ENCODE results near the gene FAM219A.
"Not testable (repeated sequence)": the region's sequence is repeated elsewhere in the genome, so short reads cannot be mapped to it uniquely, and the experiment has no call there.

Gene FAM219A

GRCh38 chr9:34451545-34451944, 6.8 kb downstream of the FAM219A start:
- TF ChIP-seq JUND (IDR thresholded peaks at IDR 0.05; ENCODE audit: low read depth): no peak
- no peak for DNase-seq (ENCODE audit: low read depth in 1 of 2, low spot score in 1 of 2)
- in situ Hi-C loops (cut with HindIII; ENCODE audit: low pct_unique_long_range_greater_than_20kb, low sequenced_read_pairs): no loop called here

GRCh38 chr9:34451135-34451534, 7.2 kb downstream of the FAM219A start:
- DNase-seq (ENCODE audit: low read depth in 1 of 2, low spot score in 1 of 2): peak in 1 of 2 experiments; percentile 33
- TF ChIP-seq JUND (IDR thresholded peaks at IDR 0.05; ENCODE audit: low read depth): no peak
- in situ Hi-C loops (cut with HindIII; ENCODE audit: low pct_unique_long_range_greater_than_20kb, low sequenced_read_pairs): no loop called here

GRCh38 chr9:34450644-34451043, 7.7 kb downstream of the FAM219A start:
- DNase-seq (ENCODE audit: low read depth in 1 of 2, low spot score in 1 of 2): no peak
- in situ Hi-C loops (cut with HindIII; ENCODE audit: low pct_unique_long_range_greater_than_20kb, low sequenced_read_pairs): no loop called here
- TF ChIP-seq JUND (IDR thresholded peaks at IDR 0.05; ENCODE audit: low read depth): no peak

- no peak for DNase-seq (ENCODE audit: low read depth in 1 of 2, low spot score in 1 of 2)
- TF ChIP-seq JUND (IDR thresholded peaks at IDR 0.05; ENCODE audit: low read depth): no peak
- in situ Hi-C loops (cut with HindIII; ENCODE audit: low pct_unique_long_range_greater_than_20kb, low sequenced_read_pairs): no loop called here
Measured at GRCh38 chr9:34446951-34447350, 11.4 kb downstream of the FAM219A start.

DNA sequence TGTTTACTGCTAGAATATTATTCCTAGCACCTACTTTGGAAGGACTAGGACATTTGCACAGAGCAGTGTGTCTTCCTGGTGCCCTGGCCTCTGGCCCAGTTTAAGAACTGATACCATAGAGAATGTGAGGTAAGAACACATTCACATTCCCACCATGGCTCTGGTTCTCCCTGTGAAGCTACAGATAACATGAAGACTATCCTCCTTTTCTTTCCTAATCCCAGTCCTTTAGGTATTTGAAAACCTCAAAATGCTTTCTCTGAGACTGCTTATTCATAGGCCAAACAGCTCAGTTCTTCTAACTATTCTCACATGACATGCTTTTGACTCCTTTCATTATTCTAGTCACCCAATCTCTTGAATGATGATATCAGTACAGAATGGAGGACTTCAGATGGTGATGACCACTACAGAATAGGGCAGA, 11.9 kb downstream of the FAM219A start:
- TF ChIP-seq JUND (IDR thresholded peaks at IDR 0.05; ENCODE audit: low read depth): no peak
- in situ Hi-C loops (cut with HindIII; ENCODE audit: low pct_unique_long_range_greater_than_20kb, low sequenced_read_pairs): no loop called here

GRCh38 chr9:34443976-34444375, 14.4 kb downstream of the FAM219A start:
- DNase-seq (ENCODE audit: low read depth in 1 of 2, low spot score in 1 of 2): no peak
- TF ChIP-seq JUND (IDR thresholded peaks at IDR 0.05; ENCODE audit: low read depth): no peak
- in situ Hi-C loops (cut with HindIII; ENCODE audit: low pct_unique_long_range_greater_than_20kb, low sequenced_read_pairs): no loop called here

More for the DNA sequence above, 11.9 kb downstream of the FAM219A start:
- DNase-seq (ENCODE audit: low read depth in 1 of 2, low spot score in 1 of 2): no peak

- no peak for DNase-seq (ENCODE audit: low read depth in 1 of 2, low spot score in 1 of 2)
- in situ Hi-C loops (cut with HindIII; ENCODE audit: low pct_unique_long_range_greater_than_20kb, low sequenced_read_pairs): no loop called here
- no peak for TF ChIP-seq JUND (IDR thresholded peaks at IDR 0.05; ENCODE audit: low read depth)
Measured at GRCh38 chr9:34443533-34443932, 14.8 kb downstream of the FAM219A start.

- DNase-seq (ENCODE audit: low read depth in 1 of 2, low spot score in 1 of 2): no peak
- TF ChIP-seq JUND (IDR thresholded peaks at IDR 0.05; ENCODE audit: low read depth): no peak
- in situ Hi-C loops (cut with HindIII; ENCODE audit: low pct_unique_long_range_greater_than_20kb, low sequenced_read_pairs): no loop called here
Measured at GRCh38 chr9:34442770-34443169, 15.6 kb downstream of the FAM219A start.

GRCh38 chr9:34440017-34440416, 18.4 kb downstream of the FAM219A start:
- no peak for DNase-seq (ENCODE audit: low read depth in 1 of 2, low spot score in 1 of 2)
- TF ChIP-seq JUND (IDR thresholded peaks at IDR 0.05; ENCODE audit: low read depth): no peak
- in situ Hi-C loops (cut with HindIII; ENCODE audit: low pct_unique_long_range_greater_than_20kb, low sequenced_read_pairs): no loop called here

DNA sequence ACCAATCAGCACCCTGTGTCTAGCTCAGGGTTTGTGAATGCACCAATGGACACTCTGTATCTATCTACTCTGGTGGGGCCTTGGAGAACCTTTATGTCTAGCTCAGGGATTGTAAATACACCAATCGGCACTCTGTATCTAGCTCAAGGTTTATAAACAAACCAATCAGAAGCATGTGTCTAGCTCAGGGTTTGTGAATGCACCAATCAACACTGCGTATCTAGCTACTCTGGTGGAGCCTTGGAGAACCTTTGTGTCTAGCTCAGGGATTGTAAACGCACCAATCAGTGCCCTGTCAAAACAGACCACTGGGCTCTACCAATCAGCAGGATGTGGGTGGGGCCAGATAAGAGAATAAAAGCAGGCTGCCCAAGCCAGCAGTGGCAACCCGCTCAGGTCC, 19.9 kb downstream of the FAM219A start:
- DNase-seq (ENCODE audit: low read depth in 1 of 2, low spot score in 1 of 2); in situ Hi-C loops (cut with HindIII; ENCODE audit: low pct_unique_long_range_greater_than_20kb, low sequenced_read_pairs): not testable (repeated sequence)

- in situ Hi-C loops (cut with HindIII; ENCODE audit: low pct_unique_long_range_greater_than_20kb, low sequenced_read_pairs); DNase-seq (ENCODE audit: low read depth in 1 of 2, low spot score in 1 of 2): not testable (repeated sequence)
Measured at GRCh38 chr9:34437926-34438307, 20.5 kb downstream of the FAM219A start.

DNA sequence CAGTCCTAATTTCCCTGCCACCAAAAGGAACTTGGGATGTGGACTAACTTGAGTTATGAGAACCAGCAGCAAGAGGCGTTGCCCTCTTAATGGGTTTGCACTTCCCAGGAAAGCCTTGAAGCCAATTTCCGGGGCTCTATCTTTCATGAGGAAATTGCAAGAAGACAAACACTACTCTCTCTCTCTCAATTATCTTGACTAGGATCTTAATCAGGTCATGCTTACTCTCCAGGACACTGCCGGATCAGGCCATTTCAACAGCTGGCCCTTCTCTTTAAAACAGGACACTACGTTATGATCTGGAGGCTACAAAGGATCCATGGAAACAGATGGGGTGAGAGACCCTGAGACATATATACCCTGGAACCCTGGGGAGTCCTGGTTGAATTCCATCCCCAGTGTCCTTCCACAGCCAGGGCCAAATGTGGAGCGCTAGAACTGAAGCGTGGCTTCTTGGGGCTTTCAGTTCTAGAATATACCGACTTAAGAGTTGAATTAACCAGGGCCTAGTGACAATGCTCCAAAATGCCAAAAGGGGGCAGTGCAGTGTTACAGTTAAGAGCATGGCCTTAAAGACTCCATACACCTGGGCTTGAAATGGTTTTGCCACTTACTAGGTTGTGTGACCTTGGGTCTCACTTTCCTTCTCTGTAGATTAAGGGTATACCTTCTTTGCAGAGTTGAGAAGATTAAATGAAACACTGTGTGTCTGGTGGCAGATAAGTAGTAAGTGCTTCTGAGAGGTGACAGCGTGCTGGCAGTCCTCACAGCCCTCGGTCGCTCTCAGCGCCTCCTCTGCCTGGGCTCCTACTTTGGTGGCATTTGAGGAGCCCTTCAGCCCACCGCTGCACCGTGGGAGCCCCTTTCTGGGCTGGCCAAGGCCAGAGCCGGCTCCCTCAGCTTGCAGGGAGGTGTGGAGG, 21.1 kb downstream of the FAM219A start:
- in situ Hi-C loops (cut with HindIII; ENCODE audit: low pct_unique_long_range_greater_than_20kb, low sequenced_read_pairs): no loop called here
- DNase-seq (ENCODE audit: low read depth in 1 of 2, low spot score in 1 of 2): peak; percentile 35 to 85
- TF ChIP-seq JUND (IDR thresholded peaks at IDR 0.05; ENCODE audit: low read depth): no peak

GRCh38 chr9:34431667-34432066, 26.7 kb downstream of the FAM219A start:
- no peak for DNase-seq (ENCODE audit: low read depth in 1 of 2, low spot score in 1 of 2)
- in situ Hi-C loops (cut with HindIII; ENCODE audit: low pct_unique_long_range_greater_than_20kb, low sequenced_read_pairs): no loop called here
- no peak for TF ChIP-seq JUND (IDR thresholded peaks at IDR 0.05; ENCODE audit: low read depth)

Measured in T47D (cell line).